Measurements from ENCODE around the gene C1orf198. TPM values are rescaled to one million over a fixed set of nuclear protein-coding genes. Genes with fewer than 3 reads are reported as not detected.

C1orf198 gene
- total RNA-seq, 1 donor from 2014 or later: 38.8 TPM

GRCh38 chr1:230792691-230793462 is 75.4 kb downstream of the C1orf198 start:
- intact Hi-C loops (cut with DNase I): loop anchor here (10.0 kb wide), 1 partner anchor 122 kb away; no protein-coding TSS in a partner anchor
- DNase-seq (ENCODE audit: extremely low spot score in 2 of 2): peak; percentile 54 to 77
- H3K27ac ChIP-seq: no peak overlapping the region
- H3K27me3 ChIP-seq: no peaks in the 10 kb centered on the region
- H3K4me1 ChIP-seq: no peaks in the 10 kb centered on the region
- no peak overlapping the region for H3K4me3 ChIP-seq
- TF ChIP-seq, protein P1, sequence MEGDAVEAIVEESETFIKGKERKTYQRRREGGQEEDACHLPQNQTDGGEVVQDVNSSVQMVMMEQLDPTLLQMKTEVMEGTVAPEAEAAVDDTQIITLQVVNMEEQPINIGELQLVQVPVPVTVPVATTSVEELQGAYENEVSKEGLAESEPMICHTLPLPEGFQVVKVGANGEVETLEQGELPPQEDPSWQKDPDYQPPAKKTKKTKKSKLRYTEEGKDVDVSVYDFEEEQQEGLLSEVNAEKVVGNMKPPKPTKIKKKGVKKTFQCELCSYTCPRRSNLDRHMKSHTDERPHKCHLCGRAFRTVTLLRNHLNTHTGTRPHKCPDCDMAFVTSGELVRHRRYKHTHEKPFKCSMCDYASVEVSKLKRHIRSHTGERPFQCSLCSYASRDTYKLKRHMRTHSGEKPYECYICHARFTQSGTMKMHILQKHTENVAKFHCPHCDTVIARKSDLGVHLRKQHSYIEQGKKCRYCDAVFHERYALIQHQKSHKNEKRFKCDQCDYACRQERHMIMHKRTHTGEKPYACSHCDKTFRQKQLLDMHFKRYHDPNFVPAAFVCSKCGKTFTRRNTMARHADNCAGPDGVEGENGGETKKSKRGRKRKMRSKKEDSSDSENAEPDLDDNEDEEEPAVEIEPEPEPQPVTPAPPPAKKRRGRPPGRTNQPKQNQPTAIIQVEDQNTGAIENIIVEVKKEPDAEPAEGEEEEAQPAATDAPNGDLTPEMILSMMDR (IDR thresholded peaks at IDR 0.05): no peak
- TF ChIP-seq POLR2AphosphoS5 (IDR thresholded peaks at IDR 0.05; ENCODE audit: insufficient read depth in 1 of 2, low read depth in 1 of 2) (no peak), POLR2A (IDR thresholded peaks at IDR 0.05) (no peak)
- no peaks in the 10 kb centered on the region for H3K9me3 ChIP-seq
- H3K36me3 ChIP-seq: no peaks in the 10 kb centered on the region

DNA sequence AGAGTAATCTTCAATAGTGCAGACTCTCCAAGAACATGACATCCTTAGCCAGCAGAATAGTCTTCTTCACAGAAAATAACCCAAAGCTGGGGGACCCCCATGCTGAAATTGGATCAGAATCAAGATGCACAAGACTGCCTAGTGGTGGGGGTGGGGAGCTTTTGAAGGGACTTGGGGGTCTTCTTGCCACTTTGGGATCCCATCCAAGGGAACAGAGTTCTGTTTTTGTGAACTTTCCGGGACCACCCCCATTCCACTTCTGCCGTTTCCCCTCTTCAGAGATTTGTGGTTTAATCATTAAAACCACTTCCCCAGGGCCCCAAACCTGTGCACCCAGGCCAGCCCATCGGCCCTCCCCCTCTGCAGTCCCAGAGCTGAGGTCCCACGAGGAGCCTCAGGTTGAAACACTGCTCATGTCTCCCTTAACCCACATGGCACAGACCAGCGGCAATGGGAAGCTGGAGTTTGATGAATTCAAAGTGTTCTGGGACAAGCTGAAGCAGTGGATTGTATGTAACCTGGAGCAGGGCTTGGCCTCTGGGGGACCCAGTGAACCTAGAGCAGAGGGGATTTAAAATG is 76.2 kb downstream of the C1orf198 start:
- TF ChIP-seq, protein P1 (IDR thresholded peaks at IDR 0.05): no peak
- no peak for TF ChIP-seq POLR2AphosphoS5 (IDR thresholded peaks at IDR 0.05; ENCODE audit: insufficient read depth in 1 of 2, low read depth in 1 of 2)
- Histone ChIP-seq H3K4me3 (no peak overlapping the region), H3K27me3 (no peaks in the 10 kb centered on the region), H3K9me3 (no peaks in the 10 kb centered on the region), H3K36me3 (no peaks in the 10 kb centered on the region), H3K4me1 (no peaks in the 10 kb centered on the region), H3K27ac (no peak overlapping the region)
- DNase-seq (ENCODE audit: extremely low spot score in 2 of 2): peak; percentile 42 to 52
- intact Hi-C loops (cut with DNase I): loop anchor here (10.0 kb wide), 1 partner anchor 123 kb away; no protein-coding TSS in a partner anchor

GRCh38 chr1:230790026-230790425 is 78.3 kb downstream of the C1orf198 start:
- intact Hi-C loops (cut with DNase I): loop anchor here (10.0 kb wide), 1 partner anchor 125 kb away; no protein-coding TSS in a partner anchor
- Histone ChIP-seq H3K27ac (no peak overlapping the region), H3K4me1 (no peaks in the 10 kb centered on the region), H3K9me3 (no peaks in the 10 kb centered on the region), H3K36me3 (no peaks in the 10 kb centered on the region), H3K4me3 (no peak overlapping the region), H3K27me3 (no peaks in the 10 kb centered on the region)
- TF ChIP-seq POLR2AphosphoS5 (IDR thresholded peaks at IDR 0.05; ENCODE audit: insufficient read depth in 1 of 2, low read depth in 1 of 2) (no peak), POLR2A (IDR thresholded peaks at IDR 0.05) (no peak)
- TF ChIP-seq, protein P1 (IDR thresholded peaks at IDR 0.05): no peak
- peak in 1 of 2 donors; percentile 32 for DNase-seq (ENCODE audit: extremely low spot score in 2 of 2)

DNA sequence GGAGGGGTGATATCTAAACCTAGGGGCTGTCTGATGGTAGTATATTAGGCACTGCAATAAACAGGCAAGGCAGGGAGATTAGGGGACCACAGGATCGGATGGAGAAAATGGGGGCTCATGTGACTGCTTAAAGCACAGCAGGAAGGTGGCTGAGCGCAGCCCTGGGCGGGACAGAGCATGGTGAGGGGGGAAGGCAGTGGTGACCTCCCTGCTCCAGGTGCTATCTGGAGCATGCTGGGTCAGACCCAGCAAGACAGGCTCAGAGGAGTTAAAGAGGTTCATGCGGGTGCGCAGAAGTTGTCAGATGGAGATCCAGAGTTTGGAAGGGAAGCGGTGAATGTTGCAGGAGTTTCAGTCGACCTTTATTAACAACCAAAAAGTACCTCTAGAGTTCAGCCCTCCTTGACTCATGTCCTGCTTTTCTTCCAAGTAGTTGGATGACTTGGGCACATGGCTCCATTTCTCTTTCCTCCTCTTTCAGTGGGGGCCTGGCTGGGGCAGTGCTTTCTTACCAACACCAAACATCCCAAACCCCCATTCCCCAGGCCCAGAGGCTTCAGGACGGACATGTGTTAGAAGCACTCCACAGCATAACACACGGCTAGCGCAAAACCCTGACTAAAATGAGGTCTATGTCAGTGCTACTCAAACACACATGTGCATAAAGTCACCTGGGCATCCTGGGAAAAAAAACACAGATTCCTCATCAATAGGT is 79.6 kb downstream of the C1orf198 start:
- Histone ChIP-seq H3K27ac (no peak overlapping the region), H3K4me1 (no peaks in the 10 kb centered on the region), H3K4me3 (no peak overlapping the region), H3K27me3 (no peaks in the 10 kb centered on the region), H3K36me3 (no peaks in the 10 kb centered on the region), H3K9me3 (no peaks in the 10 kb centered on the region)
- DNase-seq (ENCODE audit: extremely low spot score in 2 of 2): peak; percentile 61 to 77
- TF ChIP-seq POLR2AphosphoS5 (IDR thresholded peaks at IDR 0.05; ENCODE audit: insufficient read depth in 1 of 2, low read depth in 1 of 2) (no peak), POLR2A (IDR thresholded peaks at IDR 0.05) (no peak)
- TF ChIP-seq, protein P1 (IDR thresholded peaks at IDR 0.05): no peak
- intact Hi-C loops (cut with DNase I): no loop called here

Data from vagina (tissue), 2 donors.